H1 (cell line): ENCODE data around the gene ZNF83. TPM values are rescaled to one million over a fixed set of nuclear protein-coding genes. Genes with fewer than 3 reads are reported as not detected.
A peak's percentile ranks its signal among the peaks of the same experiment; 100 is the strongest.

Experiments used
- CTCF ChIA-PET: fragments of 300-600 bp; sonication (Branson Sonifier 250); formaldehyde crosslinking; loops from one replicate; lab custom pipeline; 2021; ENCODE audit not compliant: partially characterized antibody; lab: Charles Lee
- POLR2A ChIA-PET: fragments of 300-600 bp; sonication (Branson Sonifier 250); formaldehyde crosslinking; loops from one replicate; lab custom pipeline; 2021; ENCODE audit warnings: inconsistent platforms; ENCODE audit not compliant: partially characterized antibody; lab: Charles Lee
- DNase-seq, 2 experiments: peaks; one replicate each; pipeline versions ENCODE4 v3.0.0 to v3.0.0-alpha.2; 2010 to 2022; ENCODE audit warnings: low spot score in 2 of 2, low read depth in 1 of 2, mixed read lengths in 1 of 2
- FAIRE-seq: peaks from 2 replicates; lab custom pipeline; 2011; peaks lifted over from hg19 to GRCh38; lab: Jason Lieb, UNC
- H2AFZ ChIP-seq: 2 replicates; pipeline ENCODE4 v1.8.1; 2012; ENCODE audit warnings: low read length, inconsistent platforms
- H2AK5ac ChIP-seq: 2 replicates; pipeline ENCODE4 v1.6.1; 2013; ENCODE audit warnings: low read depth, low read length
- H2BK120ac ChIP-seq: replicated peaks from 2 replicates; pipeline ENCODE3; 2013; ENCODE audit warnings: low read depth, low read length, inconsistent platforms
- H2BK12ac ChIP-seq: 2 replicates; pipeline ENCODE4 v1.6.1; 2013; ENCODE audit warnings: low read depth, low read length
- H2BK15ac ChIP-seq: 2 replicates; pipeline ENCODE4 v1.6.1; 2013; ENCODE audit warnings: low read length
- H2BK20ac ChIP-seq: 2 replicates; pipeline ENCODE4 v1.6.1; 2013; ENCODE audit warnings: low read length
- H2BK5ac ChIP-seq: 2 replicates; pipeline ENCODE4 v1.6.1; 2013; ENCODE audit warnings: low read depth, low read length
- H3K14ac ChIP-seq: 2 replicates; pipeline ENCODE4 v1.6.1; 2013; ENCODE audit warnings: inconsistent platforms; ENCODE audit not compliant: insufficient read length
- H3K18ac ChIP-seq: 2 replicates; pipeline ENCODE4 v1.6.1; 2013; ENCODE audit warnings: low read length; ENCODE audit errors: extremely low read depth
- H3K23ac ChIP-seq: 2 replicates; pipeline ENCODE4 v1.6.1; 2013; ENCODE audit warnings: inconsistent platforms; ENCODE audit not compliant: insufficient read length
- H3K23me2 ChIP-seq: 2 replicates; pipeline ENCODE4 v1.6.1; 2013; ENCODE audit warnings: low read depth, low read length
- H3K27ac ChIP-seq: 2 replicates; pipeline ENCODE4 v1.6.1; 2011; ENCODE audit warnings: low read depth, low read length, inconsistent platforms
- H3K27me3 ChIP-seq, 4 experiments: replicated peaks in 1 of 4; 1 replicate in 1 of 4; 2 replicates in 3 of 4; pipeline versions ENCODE4 v1.6.1 to v1.8.1; 2011 to 2013; ENCODE audit warnings: low read length in 3 of 4, mild to moderate bottlenecking in 3 of 4, inconsistent platforms in 2 of 4, mixed read lengths in 2 of 4, moderate library complexity in 1 of 4; ENCODE audit not compliant: control insufficient read depth in 3 of 4, insufficient read depth in 3 of 4; ENCODE audit errors: extremely low read depth in 1 of 4
- H3K36me3 ChIP-seq, 4 experiments: 2 replicates each; pipeline versions ENCODE4 v1.6.1 to v1.8.1; 2011 to 2013; ENCODE audit warnings: mild to moderate bottlenecking in 4 of 4, low read length in 3 of 4, moderate library complexity in 2 of 4, control low read depth in 1 of 4, inconsistent platforms in 1 of 4; ENCODE audit not compliant: insufficient read depth in 4 of 4, control insufficient read depth in 2 of 4
- H3K4ac ChIP-seq: replicated peaks from 2 replicates; pipeline ENCODE3; 2013; ENCODE audit warnings: low read length, low read depth, mixed read lengths, inconsistent platforms; ENCODE audit not compliant: insufficient read length
- H3K4me1 ChIP-seq, 4 experiments: replicated peaks in 1 of 4; 1 replicate in 1 of 4; 2 replicates in 3 of 4; pipeline versions ENCODE4 v1.6.1 to v1.8.1; 2011 to 2013; ENCODE audit warnings: low read length in 3 of 4, inconsistent platforms in 2 of 4, mixed read lengths in 1 of 4; ENCODE audit not compliant: insufficient read depth in 4 of 4, control insufficient read depth in 3 of 4
- H3K4me2 ChIP-seq, 2 experiments: 2 replicates each; pipeline versions ENCODE4 v1.6.1 to v1.8.1; 2011 to 2013; ENCODE audit warnings: low read depth in 2 of 2, low read length in 2 of 2, control low read depth in 1 of 2, inconsistent platforms in 1 of 2, mild to moderate bottlenecking in 1 of 2; ENCODE audit not compliant: insufficient read depth in 1 of 2
- H3K4me3 ChIP-seq, 4 experiments: fragments of 200-600, 300-600 bp in 1 of 4; sonication (generic), shearing (Covaris generic), sonication (Bioruptor Twin) in 1 of 4; 2 replicates each; pipeline versions ENCODE4 v1.5.1 to v1.8.1; 2011 to 2016; ENCODE audit warnings: low read length in 4 of 4, low read depth in 3 of 4, control low read depth in 2 of 4, inconsistent platforms in 2 of 4, mild to moderate bottlenecking in 2 of 4, mixed read lengths in 1 of 4, moderate library complexity in 1 of 4; ENCODE audit not compliant: insufficient read depth in 2 of 4; ENCODE audit errors: extremely low read depth in 1 of 4
- H3K56ac ChIP-seq: replicated peaks from 2 replicates; pipeline ENCODE3; 2013; ENCODE audit warnings: low read depth, mild to moderate bottlenecking, mixed read lengths, low read length, inconsistent platforms; ENCODE audit not compliant: insufficient read length
- H3K79me1 ChIP-seq: 2 replicates; pipeline ENCODE4 v1.6.1; 2013; ENCODE audit warnings: low read depth, low read length, control low read depth
- H3K79me2 ChIP-seq, 2 experiments: 2 replicates each; pipeline versions ENCODE4 v1.6.1 to v1.8.1; 2012 to 2013; ENCODE audit warnings: low read length in 2 of 2, mild to moderate bottlenecking in 2 of 2, inconsistent platforms in 1 of 2; ENCODE audit not compliant: insufficient read depth in 2 of 2, control insufficient read depth in 1 of 2
- H3K9ac ChIP-seq, 4 experiments: replicated peaks in 1 of 4; 1 replicate in 1 of 4; 2 replicates in 3 of 4; pipeline versions ENCODE4 v1.6.1 to v1.8.1; 2011 to 2013; ENCODE audit warnings: low read depth in 3 of 4, low read length in 3 of 4, control low read depth in 2 of 4, mild to moderate bottlenecking in 2 of 4, moderate library complexity in 2 of 4, inconsistent platforms in 1 of 4; ENCODE audit errors: extremely low read depth in 1 of 4
- H3K9me3 ChIP-seq, 2 experiments: 2 replicates each; pipeline versions ENCODE4 v1.6.1 to v1.8.1; 2012 to 2013; ENCODE audit warnings: mild to moderate bottlenecking in 2 of 2, moderate library complexity in 2 of 2, control low read depth in 1 of 2, inconsistent platforms in 1 of 2, low read depth in 1 of 2, low read length in 1 of 2, mixed read lengths in 1 of 2; ENCODE audit not compliant: insufficient read depth in 2 of 2
- H4K20me1 ChIP-seq, 2 experiments: replicated peaks in 1 of 2; 2 replicates each; pipeline versions ENCODE3 to v1.8.1; 2011 to 2013; ENCODE audit warnings: inconsistent platforms in 2 of 2, low read length in 2 of 2, mild to moderate bottlenecking in 1 of 2; ENCODE audit not compliant: insufficient read depth in 2 of 2, control insufficient read depth in 1 of 2
- H4K5ac ChIP-seq: 2 replicates; pipeline ENCODE4 v1.6.1; 2013; ENCODE audit warnings: low read length, low read depth, mixed read lengths, inconsistent platforms; ENCODE audit not compliant: insufficient read length
- H4K8ac ChIP-seq: 2 replicates; pipeline ENCODE4 v1.8.0; 2013; ENCODE audit warnings: mild to moderate bottlenecking, moderate library complexity, low read length, inconsistent platforms; ENCODE audit not compliant: insufficient read depth; ENCODE audit errors: extremely low read depth
- H4K91ac ChIP-seq: replicated peaks from 2 replicates; pipeline ENCODE3; 2013; ENCODE audit warnings: low read length, mixed read lengths, inconsistent platforms; ENCODE audit not compliant: insufficient read length
- WGBS, 2 experiments: shearing (Covaris generic) in 1 of 2; methylation state at CpG; one replicate each; pipeline versions ENCODE4 v1.1.6 to v1.1.7; 2013 to 2015; ENCODE audit warnings: low lambda C conversion rate in 2 of 2, mixed read lengths in 2 of 2, inconsistent platforms in 1 of 2, low coverage in 1 of 2, missing lambda C conversion rate in 1 of 2; ENCODE audit not compliant: insufficient replicate concordance in 2 of 2, insufficient coverage in 1 of 2, insufficient read length in 1 of 2; ENCODE audit errors: extremely low coverage in 1 of 2, missing lambda C conversion rate in 1 of 2; 5-methylcytosine and 5-hydroxymethylcytosine counted together
- polyA plus RNA-seq, 7 experiments: library from polyadenylated mRNA; depleted of rRNA in 3 of 7; stranded (reverse) in 5 of 7; unstranded in 2 of 7; fragments of >200 nt in 5 of 7; fragments of 200-250 nt in 2 of 7; gene quantifications; 1 replicate in 5 of 7; 2 replicates in 1 of 7; 4 replicates in 1 of 7; pipeline versions ENCODE4 v1.2.1 to v1.2.3, GENCODE V29; 2011 to 2013; ENCODE audit warnings: missing spikeins in 2 of 7, mixed read lengths in 2 of 7
- total RNA-seq: library from RNA; stranded (reverse); fragmentation: NEBNext Ultra II Directional; extraction: Animal tissue kit (Norgen Biotek cat#: 25700); gene quantifications from 2 replicates; pipeline ENCODE4 v1.2.1, GENCODE V29; 2021

The ZNF83 gene
- total and polyA plus RNA-seq, 2 of the 8 experiments (the other 6 are each of a cell fraction or from before 2014, with no cell fraction given), result 13.2 to 19.4 TPM

DNA sequence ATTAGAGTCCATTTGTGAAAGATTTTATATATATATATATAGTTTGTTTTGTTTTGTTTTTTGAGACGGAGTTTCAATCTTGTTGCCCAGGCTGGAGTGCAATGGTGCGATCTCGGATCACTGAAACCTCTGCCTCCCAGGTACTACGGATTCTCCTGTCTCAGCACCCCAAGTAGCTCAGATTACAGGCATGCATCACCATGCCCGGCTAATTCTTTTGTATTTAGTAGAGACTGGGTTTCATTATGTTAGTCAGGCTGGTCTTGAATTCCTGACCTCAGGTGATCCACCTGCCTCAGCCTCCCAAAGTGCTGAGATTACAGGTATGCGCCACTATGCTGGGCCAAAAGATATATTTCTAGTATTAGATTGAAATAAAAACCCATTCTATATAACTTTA lies 72.0 kb downstream of the ZNF83 start:
- peaks cover 0 to 6% (median 6%) of the 10 kb centered on the region in 4 experiments; a peak in 5 of 7 replicates for H3K4me1 ChIP-seq
- no peak overlapping the region for H2AFZ ChIP-seq
- H3K18ac ChIP-seq, result no peak overlapping the region
- no peak overlapping the region for H3K56ac ChIP-seq
- H2AK5ac ChIP-seq, result no peak overlapping the region
- H3K27me3 ChIP-seq, result no peaks in the 10 kb centered on the region
- H2BK120ac ChIP-seq, result no peak overlapping the region
- POLR2A ChIA-PET, result interaction anchor here (0.6 to 1.4 kb wide), 5 partner anchors 11 to 493 kb away, joined by 3 to 5 read pairs (median 3); no protein-coding TSS in a partner anchor
- no peak overlapping the region for H4K8ac ChIP-seq
- peak overlapping the region in 1 of 2 experiments; percentile 8; a peak in 1 of 4 replicates for H3K4me2 ChIP-seq
- H2BK15ac ChIP-seq, result no peak overlapping the region
- no peak overlapping the region for H4K91ac ChIP-seq
- H3K4ac ChIP-seq, result no peak overlapping the region
- no peak overlapping the region for H2BK12ac ChIP-seq
- H4K5ac ChIP-seq, result no peak overlapping the region
- CTCF ChIA-PET, result interaction anchor here (1.1 to 1.6 kb wide), 4 partner anchors 21 to 177 kb away, joined by 3 to 4 read pairs (median 4); no protein-coding TSS in a partner anchor
- no peak overlapping the region for H2BK5ac ChIP-seq
- H3K79me1 ChIP-seq, result no peaks in the 10 kb centered on the region; the same call in 1 of the 2 replicates
- H3K9ac ChIP-seq, result no peak overlapping the region
- H3K9me3 ChIP-seq, result no peaks in the 10 kb centered on the region
- WGBS, 2 experiments, result 60% methylated on average over 6 of the region's 6 CpGs; no CpG with 5 or more reads in 1 of the 2 experiments
- H3K23ac ChIP-seq, result no peak overlapping the region
- no peak overlapping the region for H3K4me3 ChIP-seq
- no peak overlapping the region for H3K14ac ChIP-seq
- no peak for DNase-seq
- peaks cover under 1 to 2% of the 10 kb centered on the region in 2 experiments for H4K20me1 ChIP-seq
- H3K79me2 ChIP-seq, result no peaks in the 10 kb centered on the region
- H3K36me3 ChIP-seq, result 0 out of 8 replicates have a peak, but pooled peaks cover 0 to 3% (median 0%) of the 10 kb centered on the region in 4 experiments
- peaks cover 3% of the 10 kb centered on the region; the same call in 1 of the 2 replicates for H3K23me2 ChIP-seq
- no peak for FAIRE-seq
- no peak overlapping the region for H3K27ac ChIP-seq
- H2BK20ac ChIP-seq, result no peak overlapping the region
